ENCODE measurements around the gene PLXNC1. TPM values are rescaled to one million over a fixed set of nuclear protein-coding genes. Genes with fewer than 3 reads are reported as not detected.

The PLXNC1 gene
- polyA plus RNA-seq, 1 donor: 15.3 TPM

GRCh38 chr12:94206886-94207285, 58.5 kb downstream of the PLXNC1 start:
- DNase-seq: no peak

- DNase-seq: no peak
Observed at GRCh38 chr12:94207467-94207848, 59.1 kb downstream of the PLXNC1 start.

GRCh38 chr12:94207849-94208621, 59.7 kb downstream of the PLXNC1 start:
- DNase-seq: peak; percentile 26

GRCh38 chr12:94208622-94208966, 60.2 kb downstream of the PLXNC1 start:
- DNase-seq: no peak

GRCh38 chr12:94209240-94209639, 60.9 kb downstream of the PLXNC1 start:
- no peak for DNase-seq

- DNase-seq: no peak
Observed at GRCh38 chr12:94211021-94211420, 62.6 kb downstream of the PLXNC1 start.

GRCh38 chr12:94218233-94218632, 69.9 kb downstream of the PLXNC1 start:
- DNase-seq: no peak

- DNase-seq: no peak
Observed at GRCh38 chr12:94219622-94220302, 71.4 kb downstream of the PLXNC1 start.

GRCh38 chr12:94220804-94221203, 72.4 kb downstream of the PLXNC1 start:
- no peak for DNase-seq

GRCh38 chr12:94222351-94223084, 74.1 kb downstream of the PLXNC1 start:
- no peak for DNase-seq

GRCh38 chr12:94223842-94224241, 75.5 kb downstream of the PLXNC1 start:
- DNase-seq: no peak

- no peak for DNase-seq
Observed at GRCh38 chr12:94225506-94225905, 77.1 kb downstream of the PLXNC1 start.

GRCh38 chr12:94225947-94226630, 77.7 kb downstream of the PLXNC1 start:
- no peak for DNase-seq

- no peak for DNase-seq
Observed at GRCh38 chr12:94227066-94227465, 78.7 kb downstream of the PLXNC1 start.

- no peak for DNase-seq
Observed at GRCh38 chr12:94228488-94228907, 80.1 kb downstream of the PLXNC1 start.

GRCh38 chr12:94229902-94230301, 81.5 kb downstream of the PLXNC1 start:
- no peak for DNase-seq

GRCh38 chr12:94230357-94230905, 82.1 kb downstream of the PLXNC1 start:
- no peak for DNase-seq

- no peak for DNase-seq
Observed at GRCh38 chr12:94231709-94232108, 83.3 kb downstream of the PLXNC1 start.

GRCh38 chr12:94235848-94236247, 87.5 kb downstream of the PLXNC1 start:
- DNase-seq: no peak

GRCh38 chr12:94239332-94239993, 91.1 kb downstream of the PLXNC1 start:
- no peak for DNase-seq

GRCh38 chr12:94240171-94240570, 91.8 kb downstream of the PLXNC1 start:
- no peak for DNase-seq

GRCh38 chr12:94242901-94243300, 94.5 kb downstream of the PLXNC1 start:
- DNase-seq: no peak

All from hindlimb muscle (tissue), 1 donor.